GM18907 (cell line): ENCODE measurements around the gene PTPN12.
"Not testable (repeated sequence)": the region's sequence is repeated elsewhere in the genome, so short reads cannot be mapped to it uniquely, and the experiment has no call there.

Source experiments
- ATAC-seq: cut with Tn5 transposase; IDR thresholded peaks from one replicate; pipeline ENCODE4 v1.9.1; 2021; ENCODE audit warnings: mild to moderate bottlenecking, moderate library complexity; ENCODE audit not compliant: unreplicated experiment

The PTPN12 gene

GRCh38 chr7:77576856-77577255 is 39.8 kb downstream of the PTPN12 start:
- no peak for ATAC-seq

GRCh38 chr7:77579797-77580196 is 42.7 kb downstream of the PTPN12 start:
- no peak for ATAC-seq

- ATAC-seq, result no peak
These were observed 43.8 kb downstream of the PTPN12 start for GRCh38 chr7:77580762-77581350.

GRCh38 chr7:77587272-77587671 is 50.2 kb downstream of the PTPN12 start:
- ATAC-seq, result no peak

GRCh38 chr7:77600952-77601351 is 63.9 kb downstream of the PTPN12 start:
- no peak for ATAC-seq

- ATAC-seq, result no peak
These were observed 69.5 kb downstream of the PTPN12 start for GRCh38 chr7:77606562-77606961.

GRCh38 chr7:77619314-77619713 is 82.2 kb downstream of the PTPN12 start:
- ATAC-seq, result no peak

GRCh38 chr7:77626586-77627308 is 89.7 kb downstream of the PTPN12 start:
- ATAC-seq, result no peak

GRCh38 chr7:77627309-77627676 is 90.2 kb downstream of the PTPN12 start:
- no peak for ATAC-seq

GRCh38 chr7:77629797-77630196 is 92.7 kb downstream of the PTPN12 start:
- no peak for ATAC-seq

- no peak for ATAC-seq
These were observed 94.7 kb downstream of the PTPN12 start for GRCh38 chr7:77631820-77632219.

- no peak for ATAC-seq
These were observed 107.7 kb downstream of the PTPN12 start for GRCh38 chr7:77644774-77645173.

- no peak for ATAC-seq
These were observed 111.7 kb downstream of the PTPN12 start for GRCh38 chr7:77648742-77649338.

GRCh38 chr7:77649716-77650349 is 112.7 kb downstream of the PTPN12 start:
- ATAC-seq, result no peak

GRCh38 chr7:77651575-77652162 is 114.6 kb downstream of the PTPN12 start:
- no peak for ATAC-seq

GRCh38 chr7:77652826-77653225 is 115.7 kb downstream of the PTPN12 start:
- not testable (repeated sequence) for ATAC-seq

- ATAC-seq, result no peak
These were observed 116.5 kb downstream of the PTPN12 start for GRCh38 chr7:77653572-77653971.

GRCh38 chr7:77655356-77655755 is 118.3 kb downstream of the PTPN12 start:
- ATAC-seq, result no peak

GRCh38 chr7:77655836-77656455 is 118.9 kb downstream of the PTPN12 start:
- no peak for ATAC-seq

- ATAC-seq, result peak; percentile 53
These were observed 120.5 kb downstream of the PTPN12 start for GRCh38 chr7:77657427-77658224.
